CD8-positive, alpha-beta memory T cell (primary cell): ENCODE results near the gene GAB3. TPM values are rescaled to one million over a fixed set of nuclear protein-coding genes. Genes with fewer than 3 reads are reported as not detected.

Experiments used
- CTCF ChIA-PET: fragments of 350-600 bp; sonication (Branson Sonifier 250); formaldehyde crosslinking; loops from one replicate; lab custom pipeline; 2021; ENCODE audit warnings: antibody characterized with exemption; lab: Charles Lee
- POLR2A ChIA-PET: fragments of 350-600 bp; sonication (Branson Sonifier 250); formaldehyde crosslinking; loops from one replicate; lab custom pipeline; 2021; ENCODE audit warnings: antibody characterized with exemption; lab: Charles Lee
- DNase-seq, 5 donors: peaks; one replicate each; pipeline versions ENCODE4 v3.0.0 to v3.0.0-alpha.2; 2020 to 2022; ENCODE audit warnings: mixed read lengths in 1 of 5
- H3K27ac ChIP-seq: one replicate; pipeline ENCODE4 v1.7.0; 2013; ENCODE audit warnings: low read depth, mild to moderate bottlenecking, low read length, moderate library complexity
- H3K27me3 ChIP-seq: 2 replicates; pipeline ENCODE4 v1.7.0; 2013; ENCODE audit warnings: low read length, mild to moderate bottlenecking; ENCODE audit not compliant: insufficient read depth, poor library complexity, severe bottlenecking
- H3K36me3 ChIP-seq: 2 replicates; pipeline ENCODE4 v1.7.0; 2013; ENCODE audit warnings: mild to moderate bottlenecking, low read length, moderate library complexity; ENCODE audit not compliant: insufficient read depth
- H3K4me1 ChIP-seq: 2 replicates; pipeline ENCODE4 v1.7.0; 2013; ENCODE audit warnings: mild to moderate bottlenecking, low read length, moderate library complexity; ENCODE audit not compliant: insufficient read depth
- H3K4me3 ChIP-seq: 2 replicates; pipeline ENCODE4 v1.7.0; 2013; ENCODE audit warnings: mild to moderate bottlenecking, low read length
- H3K9me3 ChIP-seq: 2 replicates; pipeline ENCODE4 v1.7.0; 2013; ENCODE audit warnings: mild to moderate bottlenecking, low read length
- H3K27ac Mint-ChIP-seq, 8 donors: one replicate each; pipeline ENCODE4 v1.8.0; 2020 to 2021; ENCODE audit warnings: mixed read lengths in 8 of 8, mild to moderate bottlenecking in 6 of 8, inconsistent platforms in 3 of 8, moderate library complexity in 3 of 8
- H3K27me3 Mint-ChIP-seq, 2 donors: one replicate each; pipeline ENCODE4 v1.8.0; 2020 to 2021; ENCODE audit warnings: mixed read lengths in 2 of 2, mild to moderate bottlenecking in 1 of 2, moderate library complexity in 1 of 2
- H3K36me3 Mint-ChIP-seq, 3 donors: one replicate each; pipeline ENCODE4 v1.8.0; 2020 to 2021; ENCODE audit warnings: mixed read lengths in 3 of 3, inconsistent platforms in 1 of 3, mild to moderate bottlenecking in 1 of 3
- H3K4me1 Mint-ChIP-seq, 3 donors: one replicate each; pipeline ENCODE4 v1.8.0; 2020 to 2021; ENCODE audit warnings: mixed read lengths in 3 of 3, inconsistent platforms in 1 of 3, mild to moderate bottlenecking in 1 of 3
- H3K4me3 Mint-ChIP-seq, 7 donors: one replicate each; pipeline ENCODE4 v1.8.0; 2020 to 2021; ENCODE audit warnings: mixed read lengths in 7 of 7, mild to moderate bottlenecking in 6 of 7, moderate library complexity in 4 of 7, inconsistent platforms in 2 of 7
- H3K9me3 Mint-ChIP-seq, 5 donors: one replicate each; pipeline ENCODE4 v1.8.0; 2020 to 2022; ENCODE audit warnings: mixed read lengths in 5 of 5, mild to moderate bottlenecking in 3 of 5, moderate library complexity in 2 of 5, inconsistent platforms in 1 of 5
- polyA plus RNA-seq: library from polyadenylated mRNA; unstranded; fragments of 300-500 nt; fragmentation: Illumina TruSeq; gene quantifications from one replicate; pipeline ENCODE4 v1.2.3, GENCODE V29; 2021
- total RNA-seq, 2 experiments: library from RNA; stranded (reverse); gene quantifications; one replicate each; pipeline ENCODE4 v1.2.3, GENCODE V29; 2021

GAB3 gene
- total and polyA plus RNA-seq, 3 experiments from 2014 or later: 6.2 to 11.9 (median 6.7) TPM

DNA sequence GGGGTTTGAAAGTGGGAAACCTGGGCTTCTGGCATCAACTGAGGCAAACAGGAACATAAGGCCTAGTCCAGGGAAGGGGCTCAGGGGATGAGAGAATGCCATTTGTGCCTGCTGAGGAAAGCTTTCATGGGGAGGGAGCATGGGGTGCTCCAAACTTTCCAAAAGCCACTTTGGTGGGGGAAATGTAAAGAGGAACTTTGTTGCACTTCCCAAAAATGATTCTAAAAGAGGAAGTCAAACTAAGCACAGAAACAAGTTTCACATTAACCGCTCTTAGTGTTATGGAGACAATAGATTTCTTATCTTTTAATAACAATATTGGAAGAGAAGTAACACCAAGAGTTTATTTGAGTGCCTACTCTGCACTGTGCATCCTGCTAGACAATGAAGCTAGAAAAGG lies 32.3 kb downstream of the GAB3 start:
- Mint-ChIP-seq H3K27me3 (peaks cover 0 to 2% of the 10 kb centered on the region in 2 donors), H3K27ac (peak overlapping the region; percentile 64 to 95 (median 88)), H3K4me1 (peaks cover 51 to 87% (median 67%) of the 10 kb centered on the region in 3 donors), H3K4me3 (peak overlapping the region in 6 of 7 donors; percentile 52 to 82 (median 70)), H3K36me3 (peaks cover 0 to 9% (median 0%) of the 10 kb centered on the region in 3 donors), H3K9me3 (peaks cover 0 to 1% (median 0%) of the 10 kb centered on the region in 5 donors)
- Histone ChIP-seq H3K4me1 (peaks cover 46% of the 10 kb centered on the region), H3K27me3 (no peaks in the 10 kb centered on the region), H3K27ac (peak overlapping the region; percentile 70), H3K9me3 (no peaks in the 10 kb centered on the region), H3K36me3 (peaks cover 4% of the 10 kb centered on the region), H3K4me3 (no peak overlapping the region)
- ChIA-PET POLR2A (interaction anchor here (0.6 to 0.8 kb wide), 2 partner anchors 25 to 44 kb away, joined by 3 to 4 read pairs; partner anchors contain the start of gene DKC1), CTCF (interaction anchor here (1.5 to 5.9 kb wide), 3 partner anchors 14 to 45 kb away, joined by 6 to 65 read pairs (median 13); partner anchors contain the start of gene GAB3)
- no peak for DNase-seq

DNA sequence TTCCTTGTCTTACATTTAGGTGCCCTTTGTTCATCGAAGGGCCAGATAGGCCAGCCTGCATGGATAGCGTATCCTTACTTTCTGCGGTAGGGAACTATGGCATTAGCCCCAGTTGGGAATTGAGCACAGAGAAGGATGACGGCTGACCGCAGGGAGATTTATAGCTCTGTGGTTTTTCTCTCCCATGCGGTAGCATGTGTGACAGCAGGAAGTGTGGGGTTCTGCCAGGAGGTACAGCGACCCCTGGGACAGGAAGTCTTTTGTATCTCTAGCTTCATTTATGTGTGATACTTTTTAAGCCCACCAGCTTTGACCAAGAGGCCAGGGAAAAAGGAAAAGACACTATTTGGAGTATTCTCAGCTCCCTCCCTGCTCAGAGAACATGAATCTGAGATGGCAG lies 33.1 kb downstream of the GAB3 start:
- no peak overlapping the region for H3K4me3 ChIP-seq
- H3K4me3 Mint-ChIP-seq: peak overlapping the region; percentile 62 to 82 (median 66)
- peaks cover 4% of the 10 kb centered on the region for H3K36me3 ChIP-seq
- peaks cover 0 to 1% (median 0%) of the 10 kb centered on the region in 5 donors for H3K9me3 Mint-ChIP-seq
- peaks cover 0 to 12% (median 1%) of the 10 kb centered on the region in 3 donors for H3K36me3 Mint-ChIP-seq
- peaks cover 48% of the 10 kb centered on the region for H3K4me1 ChIP-seq
- H3K27ac ChIP-seq: peak overlapping the region; percentile 70
- H3K4me1 Mint-ChIP-seq: peaks cover 52 to 88% (median 66%) of the 10 kb centered on the region in 3 donors
- H3K27me3 Mint-ChIP-seq: no peaks in the 10 kb centered on the region
- ChIA-PET CTCF (interaction anchor here (0.8 to 5.9 kb wide), 7 partner anchors 8 to 46 kb away, joined by 3 to 65 read pairs (median 5); partner anchors contain the start of gene GAB3), POLR2A (interaction anchor here (0.8 kb wide), 1 partner anchor 45 kb away, joined by 3 read pairs; the partner anchor contains the start of gene DKC1)
- DNase-seq: peak; percentile 9 to 55 (median 35)
- no peaks in the 10 kb centered on the region for H3K9me3 ChIP-seq
- H3K27ac Mint-ChIP-seq: peak overlapping the region; percentile 64 to 95 (median 88)
- no peaks in the 10 kb centered on the region for H3K27me3 ChIP-seq

DNA sequence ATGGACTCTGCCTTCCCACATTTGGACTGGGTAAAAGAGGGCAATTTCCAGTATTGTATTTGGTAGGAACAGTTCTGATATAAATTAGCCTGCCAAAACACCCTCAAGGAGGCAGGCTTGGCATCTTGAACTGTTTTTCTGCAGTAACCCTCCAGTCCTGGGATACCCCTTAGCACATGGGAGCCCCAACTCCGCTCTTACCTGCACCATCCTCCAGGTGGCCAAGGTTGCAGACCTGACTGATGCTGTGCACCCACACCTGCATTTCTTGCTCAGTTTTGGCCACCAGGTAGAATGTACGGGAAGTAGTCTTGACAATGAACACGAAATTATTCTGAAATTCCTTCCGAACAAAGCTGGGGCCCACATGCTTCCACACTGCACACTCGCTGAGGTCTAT lies 35.1 kb downstream of the GAB3 start:
- POLR2A ChIA-PET: no interaction called here
- Histone ChIP-seq H3K27me3 (no peaks in the 10 kb centered on the region), H3K9me3 (no peaks in the 10 kb centered on the region), H3K4me3 (no peak overlapping the region), H3K27ac (no peak overlapping the region), H3K36me3 (peaks cover 11% of the 10 kb centered on the region), H3K4me1 (peaks cover 64% of the 10 kb centered on the region)
- no peak overlapping the region for H3K4me3 Mint-ChIP-seq
- no peaks in the 10 kb centered on the region for H3K27me3 Mint-ChIP-seq
- H3K36me3 Mint-ChIP-seq: peaks cover 0 to 28% (median 7%) of the 10 kb centered on the region in 3 donors
- H3K27ac Mint-ChIP-seq: peak overlapping the region in 1 of 8 donors; percentile 52
- DNase-seq: no peak
- CTCF ChIA-PET: interaction anchor here (5.9 kb wide), 1 partner anchor 33 kb away, joined by 65 read pairs; the partner anchor contains the start of gene GAB3
- H3K9me3 Mint-ChIP-seq: no peaks in the 10 kb centered on the region
- peaks cover 64 to 91% (median 74%) of the 10 kb centered on the region in 3 donors for H3K4me1 Mint-ChIP-seq

DNA sequence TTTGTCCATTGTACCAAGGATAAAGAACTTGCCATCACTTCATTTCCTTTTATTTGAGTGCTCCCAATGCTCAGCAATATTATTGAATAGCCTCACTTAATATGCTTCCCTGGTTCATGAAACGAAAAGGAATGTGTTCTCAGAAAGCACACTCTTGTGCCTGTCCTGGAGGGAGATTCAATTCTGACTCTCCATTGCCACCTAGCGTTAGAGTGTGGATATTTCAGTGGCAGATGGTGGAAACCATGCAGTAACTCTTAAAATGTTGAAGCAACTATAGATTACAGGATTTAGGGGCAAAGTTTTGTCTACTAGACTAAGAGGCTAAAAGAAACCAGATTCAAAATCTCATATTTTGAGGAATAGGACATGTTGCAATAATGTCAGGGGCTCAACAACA lies 36.0 kb downstream of the GAB3 start:
- peaks cover 0 to 33% (median 8%) of the 10 kb centered on the region in 3 donors for H3K36me3 Mint-ChIP-seq
- no peak overlapping the region for H3K4me3 ChIP-seq
- H3K4me1 Mint-ChIP-seq: peaks cover 68 to 87% (median 72%) of the 10 kb centered on the region in 3 donors
- H3K9me3 Mint-ChIP-seq: no peaks in the 10 kb centered on the region
- H3K4me3 Mint-ChIP-seq: peak overlapping the region in 1 of 7 donors; percentile 11
- CTCF ChIA-PET: no interaction called here
- H3K27me3 Mint-ChIP-seq: no peaks in the 10 kb centered on the region
- no peaks in the 10 kb centered on the region for H3K9me3 ChIP-seq
- peaks cover 61% of the 10 kb centered on the region for H3K4me1 ChIP-seq
- DNase-seq: peak in 4 of 5 donors; percentile 27 to 62 (median 46)
- peak overlapping the region; percentile 13 to 85 (median 52) for H3K27ac Mint-ChIP-seq
- POLR2A ChIA-PET: no interaction called here
- no peaks in the 10 kb centered on the region for H3K27me3 ChIP-seq
- no peak overlapping the region for H3K27ac ChIP-seq
- H3K36me3 ChIP-seq: peaks cover 11% of the 10 kb centered on the region

DNA sequence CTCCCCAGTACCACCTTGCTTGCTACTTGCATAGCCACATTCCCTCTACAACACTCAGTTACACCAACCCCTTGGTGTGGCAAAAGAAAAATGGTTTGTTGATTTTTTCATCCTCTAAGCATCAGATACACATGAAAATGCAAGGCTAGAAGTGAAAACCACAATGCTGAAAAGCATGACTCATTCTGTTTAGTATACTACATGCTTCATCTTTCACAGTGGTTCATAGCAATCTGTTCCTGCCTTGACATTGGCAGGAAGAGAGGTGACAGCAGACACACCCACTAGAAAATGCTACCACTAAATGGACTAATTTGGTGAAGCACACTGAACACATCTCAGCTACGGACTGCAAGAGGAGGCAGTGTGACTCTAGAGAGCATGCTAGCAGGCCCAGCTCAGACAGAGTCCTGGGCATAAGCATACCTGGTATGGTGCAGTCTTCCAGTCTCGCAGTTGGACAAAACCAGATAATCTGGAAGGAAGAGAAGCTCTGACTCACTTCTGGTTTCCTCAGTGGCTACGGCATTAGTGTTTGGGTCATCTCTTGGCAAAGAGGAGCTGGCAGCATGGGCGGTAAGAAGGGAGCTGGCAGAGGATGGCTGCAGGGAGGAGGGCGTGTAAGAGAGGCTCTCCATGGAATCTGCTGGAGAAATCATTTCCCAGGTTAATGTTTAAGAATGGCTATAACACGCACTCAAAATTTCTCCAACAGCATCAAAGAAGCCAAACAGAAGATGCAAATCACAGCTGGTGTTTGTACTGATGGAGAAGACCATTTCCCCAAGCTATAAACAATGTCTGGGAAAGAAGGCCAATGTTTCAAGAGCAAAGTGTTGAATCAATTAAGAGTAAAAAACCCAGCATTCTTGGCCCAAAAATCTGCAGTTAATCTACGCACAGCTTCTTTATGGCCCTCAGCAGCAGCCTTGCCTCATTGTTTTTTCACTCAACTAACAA lies 37.8 kb downstream of the GAB3 start:
- peaks cover 42% of the 10 kb centered on the region for H3K4me1 ChIP-seq

DNA sequence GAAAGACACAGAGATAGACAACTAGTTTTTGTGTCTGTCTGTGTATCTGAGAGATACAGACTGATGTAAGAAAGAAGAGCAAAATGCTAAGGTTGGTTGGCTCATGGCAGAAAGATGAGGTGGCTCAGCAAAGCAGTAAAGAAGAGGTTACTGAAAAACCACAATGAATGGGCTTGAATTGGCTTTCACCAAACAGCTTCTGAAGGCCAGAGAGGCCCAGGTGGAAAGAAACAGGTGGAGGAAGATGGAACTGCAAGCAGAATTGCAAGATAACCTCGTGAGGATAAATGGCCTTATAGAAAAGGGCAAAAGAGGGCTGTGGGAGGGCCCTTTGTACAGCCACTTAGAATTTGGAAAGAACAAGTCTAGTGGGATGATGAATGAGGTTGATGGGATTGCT lies 39.6 kb downstream of the GAB3 start:
- Mint-ChIP-seq H3K27ac (peak overlapping the region; percentile 60 to 92 (median 72)), H3K4me3 (peak overlapping the region in 1 of 7 donors; percentile 15), H3K27me3 (no peaks in the 10 kb centered on the region), H3K4me1 (peaks cover 35 to 50% (median 37%) of the 10 kb centered on the region in 3 donors), H3K36me3 (peaks cover 0 to 54% (median 9%) of the 10 kb centered on the region in 3 donors), H3K9me3 (no peaks in the 10 kb centered on the region)
- Histone ChIP-seq H3K4me1 (peaks cover 28% of the 10 kb centered on the region), H3K27me3 (no peaks in the 10 kb centered on the region), H3K27ac (no peak overlapping the region), H3K4me3 (no peak overlapping the region), H3K9me3 (no peaks in the 10 kb centered on the region), H3K36me3 (peaks cover 11% of the 10 kb centered on the region)
- no peak for DNase-seq
- ChIA-PET CTCF (interaction anchor here (1.0 kb wide), 1 partner anchor 38 kb away, joined by 3 read pairs; no protein-coding TSS in a partner anchor), POLR2A (no interaction called here)

More for the DNA sequence above, 37.8 kb downstream of the GAB3 start:
- Mint-ChIP-seq H3K4me3 (peak overlapping the region; percentile 11 to 78 (median 63)), H3K9me3 (no peaks in the 10 kb centered on the region), H3K36me3 (peaks cover 0 to 48% (median 9%) of the 10 kb centered on the region in 3 donors), H3K4me1 (peaks cover 52 to 68% (median 55%) of the 10 kb centered on the region in 3 donors), H3K27me3 (no peaks in the 10 kb centered on the region), H3K27ac (peak overlapping the region; percentile 59 to 95 (median 92))
- no peaks in the 10 kb centered on the region for H3K27me3 ChIP-seq
- DNase-seq: peak in 4 of 5 donors; percentile 5 to 63 (median 34)
- ChIA-PET POLR2A (interaction anchor here (1.0 to 1.1 kb wide), 2 partner anchors 35 to 49 kb away, joined by 3 to 5 read pairs; partner anchors contain the start of gene DKC1), CTCF (interaction anchor here (0.6 to 1.5 kb wide), 4 partner anchors 16 to 38 kb away, joined by 3 to 8 read pairs (median 4); partner anchors contain the start of gene GAB3)
- no peak overlapping the region for H3K4me3 ChIP-seq
- H3K36me3 ChIP-seq: peaks cover 11% of the 10 kb centered on the region
- no peaks in the 10 kb centered on the region for H3K9me3 ChIP-seq
- no peak overlapping the region for H3K27ac ChIP-seq

DNA sequence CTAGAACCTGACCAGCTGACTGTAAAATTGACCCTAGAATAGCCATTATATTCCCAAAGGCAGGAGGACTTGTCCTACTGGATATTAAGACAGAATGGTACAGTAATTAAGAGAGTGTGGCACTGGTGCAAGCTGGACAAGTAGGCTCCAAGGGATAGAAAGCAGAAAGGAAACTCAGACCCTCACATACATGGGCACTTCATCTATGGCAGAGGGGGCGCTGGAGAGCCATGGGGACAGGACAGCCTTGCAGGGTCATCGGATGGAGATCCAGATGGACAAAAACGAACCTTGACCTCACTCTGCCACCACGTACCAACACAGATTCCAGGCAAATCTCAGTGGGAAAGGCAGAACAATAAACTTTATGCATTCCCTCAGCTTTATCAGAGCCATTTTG lies 40.6 kb downstream of the GAB3 start:
- peaks cover 28% of the 10 kb centered on the region for H3K4me1 ChIP-seq
- Mint-ChIP-seq H3K27me3 (no peaks in the 10 kb centered on the region), H3K4me1 (peaks cover 33 to 47% (median 35%) of the 10 kb centered on the region in 3 donors), H3K27ac (peak overlapping the region in 3 of 8 donors; percentile 31 to 70 (median 64)), H3K36me3 (peaks cover 0 to 58% (median 9%) of the 10 kb centered on the region in 3 donors), H3K4me3 (no peak overlapping the region), H3K9me3 (no peaks in the 10 kb centered on the region)
- H3K27ac ChIP-seq: no peak overlapping the region
- H3K27me3 ChIP-seq: no peaks in the 10 kb centered on the region
- H3K9me3 ChIP-seq: no peaks in the 10 kb centered on the region
- no peak overlapping the region for H3K4me3 ChIP-seq
- H3K36me3 ChIP-seq: peaks cover 10% of the 10 kb centered on the region
- no peak for DNase-seq
- POLR2A ChIA-PET: no interaction called here
- CTCF ChIA-PET: interaction anchor here (1.3 kb wide), 1 partner anchor 7 kb away, joined by 3 read pairs; no protein-coding TSS in a partner anchor
